RWPE2 (cell line): ENCODE data around the gene LDLRAD3.
A peak's percentile ranks its signal among the peaks of the same experiment; 100 is the strongest.
"Not testable (repeated sequence)": the region's sequence is repeated elsewhere in the genome, so short reads cannot be mapped to it uniquely, and the experiment has no call there.

ENCODE experiments used
- ATAC-seq: fragments of 200-7000 bp; cut with Tn5 transposase; 3 replicates; pipeline ENCODE4 v1.9.1; 2021; ENCODE audit warnings: low read depth
- DNase-seq: peaks from one replicate; pipeline ENCODE4 v3.0.0-alpha.2; 2020; ENCODE audit warnings: low spot score
- H3K27ac ChIP-seq: fragments of 450-650 bp; 2 replicates; pipeline ENCODE4 v1.5.1; 2017; ENCODE audit warnings: mild to moderate bottlenecking; ENCODE audit not compliant: poor library complexity, severe bottlenecking
- H3K27me3 ChIP-seq: fragments of 250-450 bp; sonication (Bioruptor Pico); 2 replicates; pipeline ENCODE4 v1.5.1; 2021; ENCODE audit warnings: mild to moderate bottlenecking, moderate library complexity; ENCODE audit not compliant: insufficient read depth, poor library complexity, severe bottlenecking
- H3K36me3 ChIP-seq: fragments of 250-450 bp; sonication (Bioruptor Pico); 2 replicates; pipeline ENCODE4 v1.5.1; 2020; ENCODE audit warnings: low read depth, mild to moderate bottlenecking, moderate library complexity
- H3K4me1 ChIP-seq: fragments of 250-450 bp; sonication (Bioruptor Pico); 2 replicates; pipeline ENCODE4 v1.5.1; 2021; ENCODE audit warnings: mild to moderate bottlenecking, moderate library complexity; ENCODE audit not compliant: insufficient read depth, poor library complexity, severe bottlenecking
- H3K4me3 ChIP-seq: fragments of 250-450 bp; sonication (Bioruptor Pico); 2 replicates; pipeline ENCODE4 v1.5.1; 2021; ENCODE audit warnings: mild to moderate bottlenecking, moderate library complexity; ENCODE audit not compliant: severe bottlenecking
- H3K9me3 ChIP-seq: fragments of 250-450 bp; sonication (Bioruptor Pico); 2 replicates; pipeline ENCODE4 v1.5.1; 2021; ENCODE audit warnings: mild to moderate bottlenecking, moderate library complexity; ENCODE audit not compliant: severe bottlenecking
- TF ChIP-seq, protein P1 (sequence below): fragments of 450-650 bp; IDR thresholded peaks from one replicate; pipeline ENCODE4 v1.5.1; 2017; ENCODE audit warnings: mild to moderate bottlenecking, moderate library complexity; ENCODE audit not compliant: poor library complexity, severe bottlenecking

Gene LDLRAD3

DNA sequence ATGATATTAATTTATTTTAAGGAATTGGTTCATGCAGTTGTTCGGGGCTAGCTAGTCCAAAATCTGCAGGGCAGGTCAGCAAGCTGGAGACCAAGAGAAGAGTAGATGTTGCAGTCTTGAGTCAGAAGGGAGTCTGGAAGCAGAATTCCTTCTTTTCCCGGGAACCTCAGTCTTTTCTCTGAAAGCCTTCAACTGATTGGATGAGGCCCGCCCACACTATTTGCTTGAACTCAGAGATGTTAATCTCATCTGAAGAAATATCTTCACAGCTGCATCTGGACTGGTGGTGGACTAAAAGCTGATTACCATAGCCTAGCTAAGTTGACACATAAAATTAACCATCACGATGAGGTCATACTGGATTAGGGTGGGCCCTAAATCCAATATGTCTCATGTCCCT, 223.2 kb downstream of the LDLRAD3 start:
- TF ChIP-seq, protein P1, sequence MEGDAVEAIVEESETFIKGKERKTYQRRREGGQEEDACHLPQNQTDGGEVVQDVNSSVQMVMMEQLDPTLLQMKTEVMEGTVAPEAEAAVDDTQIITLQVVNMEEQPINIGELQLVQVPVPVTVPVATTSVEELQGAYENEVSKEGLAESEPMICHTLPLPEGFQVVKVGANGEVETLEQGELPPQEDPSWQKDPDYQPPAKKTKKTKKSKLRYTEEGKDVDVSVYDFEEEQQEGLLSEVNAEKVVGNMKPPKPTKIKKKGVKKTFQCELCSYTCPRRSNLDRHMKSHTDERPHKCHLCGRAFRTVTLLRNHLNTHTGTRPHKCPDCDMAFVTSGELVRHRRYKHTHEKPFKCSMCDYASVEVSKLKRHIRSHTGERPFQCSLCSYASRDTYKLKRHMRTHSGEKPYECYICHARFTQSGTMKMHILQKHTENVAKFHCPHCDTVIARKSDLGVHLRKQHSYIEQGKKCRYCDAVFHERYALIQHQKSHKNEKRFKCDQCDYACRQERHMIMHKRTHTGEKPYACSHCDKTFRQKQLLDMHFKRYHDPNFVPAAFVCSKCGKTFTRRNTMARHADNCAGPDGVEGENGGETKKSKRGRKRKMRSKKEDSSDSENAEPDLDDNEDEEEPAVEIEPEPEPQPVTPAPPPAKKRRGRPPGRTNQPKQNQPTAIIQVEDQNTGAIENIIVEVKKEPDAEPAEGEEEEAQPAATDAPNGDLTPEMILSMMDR, result no peak
- H3K4me3 ChIP-seq, result no peak overlapping the region
- H3K9me3 ChIP-seq, result no peaks in the 10 kb centered on the region
- H3K27me3 ChIP-seq, result no peaks in the 10 kb centered on the region
- no peak for DNase-seq
- no peaks in the 10 kb centered on the region for H3K4me1 ChIP-seq
- H3K27ac ChIP-seq, result no peak overlapping the region
- no peaks in the 10 kb centered on the region for H3K36me3 ChIP-seq
- no peak for ATAC-seq

DNA sequence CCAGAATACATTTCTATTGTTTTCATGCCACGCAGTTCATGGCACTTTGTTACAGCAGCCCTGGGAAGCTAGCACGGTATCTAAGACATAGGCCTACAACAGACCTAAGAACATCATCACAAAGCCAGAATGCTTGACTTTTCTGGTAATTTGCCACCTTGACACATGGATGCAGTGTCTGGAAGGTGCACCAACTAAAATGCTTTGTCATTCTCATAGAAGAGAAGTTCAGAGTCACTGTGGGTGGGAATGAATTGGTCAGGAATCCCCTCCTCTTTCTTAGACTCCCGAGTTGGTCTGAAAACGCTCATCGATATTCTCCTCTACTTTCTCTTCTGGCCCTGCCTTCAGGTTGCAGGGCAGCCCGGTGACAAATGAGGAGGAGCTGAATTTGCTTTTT, 223.9 kb downstream of the LDLRAD3 start:
- no peaks in the 10 kb centered on the region for H3K9me3 ChIP-seq
- no peak overlapping the region for H3K27ac ChIP-seq
- DNase-seq (no peak), ATAC-seq (no peak)
- H3K36me3 ChIP-seq, result no peaks in the 10 kb centered on the region
- no peaks in the 10 kb centered on the region for H3K27me3 ChIP-seq
- TF ChIP-seq, protein P1, result no peak
- no peak overlapping the region for H3K4me3 ChIP-seq
- no peaks in the 10 kb centered on the region for H3K4me1 ChIP-seq

DNA sequence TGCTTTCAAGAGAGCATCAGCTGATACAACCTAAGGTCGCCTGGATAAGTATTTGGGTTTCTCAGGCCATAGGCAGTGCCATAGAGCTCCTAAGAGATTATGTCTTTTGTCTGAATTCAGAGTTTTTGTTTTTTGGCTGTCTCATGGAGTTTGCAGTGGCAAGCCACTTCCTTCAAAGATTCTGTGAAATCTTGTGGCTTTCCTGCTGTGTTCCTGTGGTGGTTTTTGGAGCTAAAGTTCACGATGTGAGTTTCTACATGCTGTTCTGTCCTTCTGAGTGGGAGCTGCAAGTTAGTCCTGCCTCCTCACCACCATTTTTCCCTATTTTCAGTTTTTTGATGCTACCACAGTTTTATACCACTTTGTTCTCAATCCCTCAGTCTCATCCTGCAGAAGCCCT, 234.0 kb downstream of the LDLRAD3 start:
- no peak overlapping the region for H3K27ac ChIP-seq
- no peak for ATAC-seq
- H3K4me3 ChIP-seq, result no peak overlapping the region
- TF ChIP-seq, protein P1, result no peak
- H3K4me1 ChIP-seq, result no peaks in the 10 kb centered on the region
- no peak for DNase-seq
- no peaks in the 10 kb centered on the region for H3K9me3 ChIP-seq
- no peaks in the 10 kb centered on the region for H3K36me3 ChIP-seq
- H3K27me3 ChIP-seq, result no peaks in the 10 kb centered on the region

DNA sequence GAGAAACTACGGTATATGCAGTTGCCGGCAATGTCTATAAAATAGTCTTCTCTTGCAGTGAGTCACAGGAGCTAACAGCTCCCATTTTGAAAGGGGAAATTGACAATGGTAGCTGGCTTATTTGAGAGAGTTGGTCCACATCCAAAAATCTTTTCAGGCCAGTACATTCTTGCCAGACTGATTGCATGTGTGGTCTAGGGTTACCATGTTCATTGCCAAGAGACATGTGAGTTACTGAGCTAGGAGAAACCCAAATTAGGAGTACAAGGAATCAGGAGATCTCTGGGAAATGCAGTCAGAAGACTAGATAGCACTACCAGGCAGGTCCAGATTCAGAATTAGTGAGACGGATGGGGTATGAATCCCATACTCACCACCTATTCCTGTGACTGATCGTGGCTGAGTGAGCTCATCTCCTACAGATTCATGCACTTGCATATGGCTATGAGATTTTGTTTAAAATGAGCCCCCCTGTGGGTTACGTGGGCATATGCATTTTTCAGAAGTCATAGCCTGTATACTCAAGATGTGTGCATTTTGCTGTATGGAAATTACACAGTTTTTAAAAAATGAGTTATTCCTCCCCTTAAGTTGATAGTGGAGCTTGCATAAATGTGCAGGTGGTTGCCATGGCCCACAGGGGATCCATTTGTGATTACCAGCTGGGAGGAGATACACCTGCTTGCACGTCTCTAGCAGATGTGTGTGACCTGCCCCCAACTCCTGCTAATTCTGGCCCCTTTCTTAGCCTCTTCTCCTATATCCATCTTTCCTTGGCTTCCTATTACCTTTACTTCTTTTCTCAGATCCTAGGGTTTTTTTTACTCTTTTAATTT, 242.7 kb downstream of the LDLRAD3 start:
- no peak for DNase-seq

DNA sequence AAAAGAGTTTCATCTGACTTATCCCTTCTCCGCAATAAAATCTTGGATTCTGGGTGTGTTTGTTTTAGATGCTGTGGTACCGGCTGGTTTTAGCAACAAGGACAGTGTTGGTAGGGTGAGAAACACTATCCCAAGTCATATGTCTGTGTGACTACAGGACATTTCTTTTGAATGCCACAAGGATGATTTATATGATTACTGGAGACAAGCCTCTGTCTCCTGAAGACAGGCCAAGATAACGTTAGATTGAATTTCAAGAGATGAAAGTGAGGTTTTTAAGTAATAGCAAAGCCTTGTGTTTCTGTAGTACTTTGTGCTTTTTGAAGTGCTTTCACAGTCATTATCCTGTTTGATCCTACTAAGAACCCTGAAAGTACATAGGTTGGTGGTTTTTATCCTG, 243.8 kb downstream of the LDLRAD3 start:
- ATAC-seq, result no peak
- TF ChIP-seq, protein P1, result no peak

More for the DNA sequence above, 242.7 kb downstream of the LDLRAD3 start:
- Histone ChIP-seq H3K4me1 (peaks cover 10% of the 10 kb centered on the region), H3K9me3 (no peaks in the 10 kb centered on the region), H3K4me3 (no peak overlapping the region), H3K27me3 (no peaks in the 10 kb centered on the region), H3K27ac (peak overlapping the region; percentile 6), H3K36me3 (no peaks in the 10 kb centered on the region)
- TF ChIP-seq, protein P1, result no peak
- peak; percentile 75 for ATAC-seq

DNA sequence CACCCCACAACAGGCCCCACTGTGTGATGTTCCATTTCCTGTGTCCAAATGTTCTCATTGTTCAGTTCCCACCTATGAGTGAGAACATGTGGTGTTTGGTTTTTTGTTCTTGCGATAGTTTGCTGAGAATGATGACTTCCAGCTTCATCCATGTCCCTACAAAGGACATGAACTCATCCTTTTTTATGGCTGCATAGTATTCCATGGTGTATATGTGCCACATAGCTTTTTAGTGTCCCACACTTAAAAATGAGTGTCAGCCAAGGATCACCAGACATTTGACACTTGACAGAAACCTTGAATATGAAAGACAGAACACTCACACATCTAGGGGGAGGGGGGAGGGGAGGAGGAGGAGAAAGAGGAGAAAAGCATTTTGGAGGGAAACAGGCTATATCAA, 245.9 kb downstream of the LDLRAD3 start:
- not testable (repeated sequence) for ATAC-seq, H3K4me3 ChIP-seq

More for the DNA sequence above, 243.8 kb downstream of the LDLRAD3 start:
- H3K27ac ChIP-seq, result no peak overlapping the region
- H3K4me3 ChIP-seq, result no peak overlapping the region
- peaks cover 10% of the 10 kb centered on the region for H3K4me1 ChIP-seq
- no peaks in the 10 kb centered on the region for H3K27me3 ChIP-seq
- no peaks in the 10 kb centered on the region for H3K9me3 ChIP-seq
- no peaks in the 10 kb centered on the region for H3K36me3 ChIP-seq
- no peak for DNase-seq

More for the DNA sequence above, 245.9 kb downstream of the LDLRAD3 start:
- H3K36me3 ChIP-seq, H3K27me3 ChIP-seq, H3K9me3 ChIP-seq, DNase-seq, H3K4me1 ChIP-seq, H3K27ac ChIP-seq: not testable (repeated sequence)
